ENCODE results near the gene CD14.

The CD14 gene

GRCh38 chr5:140633021-140633471 is at the start of gene CD14:
CD14 (minus strand) TSS chr5:140633175; CDS start chr5:140633071, 104 bp downstream.
- no peak for TF ChIP-seq GATA2 (IDR thresholded peaks at IDR 0.05; ENCODE audit: low read depth, low read length)

DNA sequence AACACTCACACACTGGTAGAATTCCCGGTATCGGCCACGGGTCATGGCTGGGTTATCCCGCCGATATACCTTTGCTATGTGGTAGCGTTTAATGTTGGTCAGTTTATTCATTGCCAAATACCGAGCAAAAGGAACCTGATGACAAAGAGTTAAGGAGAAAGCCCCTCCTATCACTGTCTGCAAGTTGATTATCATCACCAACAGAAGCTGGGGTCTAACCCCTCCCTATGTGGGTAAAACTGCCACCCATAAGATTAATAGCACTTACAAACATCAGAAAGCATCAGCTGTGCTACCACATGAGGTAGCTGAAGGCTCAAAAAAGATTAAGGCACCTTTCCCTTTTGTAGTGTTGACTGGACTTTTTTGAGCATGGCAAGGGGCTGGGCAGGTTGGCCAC is 46.0 kb upstream of the CD14 start:
- no peak for TF ChIP-seq GATA2 (IDR thresholded peaks at IDR 0.05; ENCODE audit: low read depth, low read length)
- TF ChIP-seq GATA3 (IDR thresholded peaks at IDR 0.05; ENCODE audit: low read depth, low read length) = no peak

DNA sequence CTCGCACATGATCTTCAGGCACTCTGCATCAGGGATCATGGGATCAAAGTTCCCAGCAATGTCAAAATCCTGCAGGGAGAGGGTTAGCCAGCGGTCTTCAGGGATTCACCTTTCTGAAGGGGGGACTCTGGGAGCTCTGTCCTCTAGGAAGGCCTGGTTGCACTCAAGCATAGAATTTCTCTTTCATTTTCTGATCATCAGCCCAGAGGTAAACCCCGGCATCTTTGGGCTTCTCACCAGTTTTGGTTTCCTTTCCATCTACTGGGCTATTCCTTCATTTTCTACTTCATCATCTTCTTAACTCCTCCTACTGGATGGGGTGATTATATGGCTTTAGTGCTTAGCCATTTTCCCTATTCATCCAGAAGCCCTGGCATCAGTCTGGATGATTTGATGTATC is 45.0 kb upstream of the CD14 start:
- TF ChIP-seq GATA2 (IDR thresholded peaks at IDR 0.05; ENCODE audit: low read depth, low read length) = no peak

GRCh38 chr5:140674629-140675028 is 41.7 kb upstream of the CD14 start:
- TF ChIP-seq GATA2 (IDR thresholded peaks at IDR 0.05; ENCODE audit: low read depth, low read length) = no peak
- TF ChIP-seq GATA3 (IDR thresholded peaks at IDR 0.05; ENCODE audit: low read depth, low read length) = no peak

DNA sequence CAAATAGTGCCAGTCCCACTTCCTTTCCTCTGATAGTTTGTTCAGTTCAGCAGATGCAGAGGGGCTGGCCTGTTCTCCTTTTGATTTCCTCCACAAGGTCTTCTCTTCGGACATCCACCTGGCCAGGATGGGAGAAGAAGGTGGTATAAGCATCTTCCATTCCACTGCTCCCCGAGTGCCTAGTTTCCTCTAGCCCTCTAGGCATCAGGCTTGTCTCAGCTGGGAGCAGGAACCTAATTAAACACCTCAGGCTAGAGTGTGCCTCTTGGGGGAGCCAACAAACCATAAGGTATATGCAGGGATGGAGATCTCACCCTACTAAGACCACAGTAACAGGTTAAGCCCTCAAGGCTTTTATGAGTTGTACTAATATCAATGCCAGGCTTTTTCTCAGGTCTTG is 41.2 kb upstream of the CD14 start:
- no peak for TF ChIP-seq GATA3 (IDR thresholded peaks at IDR 0.05; ENCODE audit: low read depth, low read length)
- TF ChIP-seq GATA2 (IDR thresholded peaks at IDR 0.05; ENCODE audit: low read depth, low read length) = no peak

- TF ChIP-seq GATA2 (IDR thresholded peaks at IDR 0.05; ENCODE audit: low read depth, low read length) (no peak), GATA3 (IDR thresholded peaks at IDR 0.05; ENCODE audit: low read depth, low read length) (no peak)
Measured at GRCh38 chr5:140673187-140673976, 40.4 kb upstream of the CD14 start, which contains the start of gene DND1. DND1 (minus strand) TSS chr5:140673576; CDS start chr5:140673542, 34 bp downstream.

DNA sequence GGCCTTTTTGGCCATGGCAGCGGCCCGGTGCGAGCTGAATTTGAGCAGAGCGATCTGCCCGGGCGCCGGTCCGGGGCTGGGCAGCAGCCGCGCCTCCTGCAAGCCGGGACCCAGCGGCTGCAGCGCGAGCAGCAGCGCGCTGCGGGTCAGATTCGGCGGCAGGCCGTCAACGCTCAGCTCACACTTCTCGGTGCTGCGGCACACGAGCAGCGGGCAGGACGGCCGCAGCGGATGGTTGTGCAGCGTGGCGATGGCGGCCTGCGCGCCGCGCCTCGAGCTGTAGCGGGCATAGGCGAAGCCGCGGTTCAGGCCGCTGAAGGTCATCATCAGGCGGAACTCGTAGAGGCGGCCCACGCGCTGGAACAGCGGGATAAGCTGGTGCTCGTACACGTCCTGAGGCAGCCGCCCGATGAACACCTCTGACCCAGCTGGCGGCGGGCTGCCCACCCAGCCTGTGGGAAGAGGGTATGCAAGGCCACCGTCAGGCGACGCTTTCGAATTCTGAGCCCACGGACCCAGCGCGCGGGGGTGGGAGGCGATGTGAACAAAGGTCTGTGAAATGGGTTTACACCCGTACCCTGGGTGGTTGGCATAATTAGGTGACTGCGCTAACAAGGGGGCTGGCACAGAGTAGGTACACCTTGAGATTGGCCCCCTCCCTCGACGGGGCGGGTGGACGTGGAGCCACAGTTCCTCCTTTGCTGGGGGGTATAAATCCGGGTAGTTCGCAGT is 39.6 kb upstream of the CD14 start:
- TF ChIP-seq GATA3 (IDR thresholded peaks at IDR 0.05; ENCODE audit: low read depth, low read length) (no peak), GATA2 (IDR thresholded peaks at IDR 0.05; ENCODE audit: low read depth, low read length) (no peak)

DNA sequence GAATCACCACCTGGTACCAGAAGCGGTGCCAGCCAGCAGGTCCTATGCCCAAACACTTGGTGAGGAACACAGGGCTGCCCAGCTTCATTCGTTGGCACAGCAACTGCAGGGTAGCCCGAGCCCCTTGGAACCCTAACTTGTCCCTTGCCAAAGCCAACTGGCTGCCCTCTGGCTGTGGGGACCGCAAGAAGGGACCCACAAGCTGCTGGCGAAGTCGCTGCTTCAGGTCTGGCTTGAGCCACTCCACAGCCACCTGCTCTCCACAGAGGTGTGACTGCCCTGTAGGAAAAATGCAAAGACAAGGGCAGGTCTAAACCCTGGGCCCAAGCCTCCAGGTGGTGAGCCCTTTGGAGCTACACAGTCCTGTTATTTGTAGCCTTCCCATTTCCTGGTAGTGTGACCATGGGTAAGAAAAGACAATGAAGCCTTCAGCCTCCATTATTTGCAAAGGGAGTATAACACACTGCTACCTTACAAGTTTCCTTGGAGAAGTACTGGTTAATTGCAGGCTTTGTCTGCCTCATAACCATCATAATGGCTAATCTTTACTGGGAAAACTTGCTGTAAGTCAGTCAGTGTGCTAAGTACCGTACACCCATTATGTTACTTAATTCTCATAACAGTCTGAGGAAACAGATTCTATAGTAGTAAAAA is 38.6 kb upstream of the CD14 start:
- TF ChIP-seq GATA3 (IDR thresholded peaks at IDR 0.05; ENCODE audit: low read depth, low read length) (no peak), GATA2 (IDR thresholded peaks at IDR 0.05; ENCODE audit: low read depth, low read length) (no peak)

DNA sequence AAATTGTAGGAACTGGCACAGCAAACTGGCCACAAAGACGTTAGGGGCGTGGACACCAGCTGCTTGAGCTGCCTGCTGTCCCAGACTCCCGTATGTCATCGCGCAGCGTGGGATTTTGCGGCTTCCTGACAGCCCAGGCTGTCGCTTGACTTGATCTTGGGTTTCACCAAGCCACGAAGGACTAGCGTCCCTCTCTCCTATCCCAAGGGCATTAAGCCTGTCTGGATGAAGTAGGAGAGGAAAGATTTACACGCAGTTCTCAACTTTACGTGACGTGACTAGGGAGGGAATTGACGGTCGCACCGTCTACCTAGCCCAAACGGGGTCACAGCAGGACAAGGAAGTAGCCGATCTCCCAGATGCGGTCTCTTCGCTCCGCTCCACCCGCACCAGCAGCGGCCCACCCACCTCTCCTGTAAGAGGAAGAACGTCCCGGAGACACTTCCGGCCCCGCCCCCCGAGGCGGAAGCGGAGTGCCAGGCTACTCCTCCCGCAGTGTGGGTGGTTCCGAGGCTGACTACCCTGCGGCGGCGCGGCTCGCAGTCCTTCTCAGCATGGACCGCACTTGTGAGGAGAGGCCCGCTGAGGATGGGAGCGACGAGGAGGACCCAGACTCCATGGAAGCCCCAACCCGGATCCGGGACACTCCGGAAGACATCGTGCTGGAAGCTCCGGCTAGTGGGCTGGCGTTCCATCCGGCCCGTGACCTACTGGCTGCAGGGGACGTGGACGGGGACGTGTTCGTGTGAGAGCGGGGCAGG is 31.6 kb upstream of the CD14 start, which contains the start of gene WDR55:
Gene WDR55, plus strand, starts transcription at position 546 of the 761 bp plus-strand sequence. Its CDS starts 9 bp downstream, at position 555.
- TF ChIP-seq GATA2 (IDR thresholded peaks at IDR 0.05; ENCODE audit: low read depth, low read length) (no peak), GATA3 (IDR thresholded peaks at IDR 0.05; ENCODE audit: low read depth, low read length) (no peak)

DNA sequence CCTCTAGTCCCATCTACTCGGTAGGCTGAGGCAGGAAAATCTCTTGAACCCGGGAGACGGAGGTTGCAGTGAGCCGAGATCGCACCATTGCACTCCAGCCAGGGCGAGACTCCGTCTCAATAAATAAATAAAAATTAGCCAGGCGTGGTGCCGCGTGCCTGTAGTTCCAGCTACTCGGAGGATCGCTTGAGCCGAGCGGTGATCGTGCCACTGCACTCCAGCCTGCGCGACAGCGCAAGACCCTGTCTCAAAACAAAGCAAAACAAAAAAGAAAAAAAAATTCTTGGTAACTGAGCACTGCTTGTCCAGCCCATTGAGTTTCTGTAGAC is 31.0 kb upstream of the CD14 start:
- TF ChIP-seq GATA3 (IDR thresholded peaks at IDR 0.05; ENCODE audit: low read depth, low read length) (no peak), GATA2 (IDR thresholded peaks at IDR 0.05; ENCODE audit: low read depth, low read length) (no peak)

- no peak for TF ChIP-seq GATA2 (IDR thresholded peaks at IDR 0.05; ENCODE audit: low read depth, low read length)
Measured at GRCh38 chr5:140658870-140659269, 25.9 kb upstream of the CD14 start.

DNA sequence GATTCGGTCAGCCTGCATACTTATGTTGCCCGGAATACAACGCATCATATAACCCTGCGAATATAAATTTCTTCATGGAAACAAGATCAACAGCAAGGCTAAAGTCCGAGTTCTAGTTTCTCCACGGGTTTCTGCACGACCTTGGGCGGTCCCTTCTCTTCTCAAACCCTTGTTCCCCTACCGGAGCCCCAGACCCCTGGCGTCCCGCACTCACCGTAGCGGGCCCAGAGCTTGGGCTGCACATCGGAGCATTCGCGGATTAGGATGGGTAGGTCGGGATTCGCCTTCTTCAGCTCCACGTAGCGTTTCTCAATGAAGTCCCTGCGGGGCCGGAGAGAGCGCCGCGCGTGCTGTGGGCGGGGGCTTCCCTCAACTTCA is 14.1 kb upstream of the CD14 start:
- TF ChIP-seq GATA2 (IDR thresholded peaks at IDR 0.05; ENCODE audit: low read depth, low read length) (no peak), GATA3 (IDR thresholded peaks at IDR 0.05; ENCODE audit: low read depth, low read length) (no peak)

DNA sequence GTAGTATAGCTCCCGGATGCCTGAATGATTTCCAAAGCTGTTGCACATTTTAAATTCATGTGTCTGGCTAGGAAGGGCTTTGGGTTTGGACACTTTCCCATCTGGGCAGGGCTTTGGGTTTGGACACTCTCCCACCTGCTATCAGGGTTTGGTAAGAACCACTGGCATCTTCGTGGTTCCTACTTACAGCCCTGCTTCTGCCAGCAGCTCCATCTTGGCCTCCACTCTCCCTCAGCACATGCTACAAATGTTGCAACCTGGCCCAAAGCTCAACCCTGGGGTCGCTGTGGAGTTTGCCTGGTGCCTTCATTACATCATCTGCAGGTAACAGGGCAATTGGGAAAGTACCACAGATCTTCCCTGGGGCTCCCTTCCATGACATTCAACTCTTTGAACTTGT is 9.7 kb upstream of the CD14 start:
- TF ChIP-seq GATA3 (IDR thresholded peaks at IDR 0.05; ENCODE audit: low read depth, low read length) = no peak
- no peak for TF ChIP-seq GATA2 (IDR thresholded peaks at IDR 0.05; ENCODE audit: low read depth, low read length)

DNA sequence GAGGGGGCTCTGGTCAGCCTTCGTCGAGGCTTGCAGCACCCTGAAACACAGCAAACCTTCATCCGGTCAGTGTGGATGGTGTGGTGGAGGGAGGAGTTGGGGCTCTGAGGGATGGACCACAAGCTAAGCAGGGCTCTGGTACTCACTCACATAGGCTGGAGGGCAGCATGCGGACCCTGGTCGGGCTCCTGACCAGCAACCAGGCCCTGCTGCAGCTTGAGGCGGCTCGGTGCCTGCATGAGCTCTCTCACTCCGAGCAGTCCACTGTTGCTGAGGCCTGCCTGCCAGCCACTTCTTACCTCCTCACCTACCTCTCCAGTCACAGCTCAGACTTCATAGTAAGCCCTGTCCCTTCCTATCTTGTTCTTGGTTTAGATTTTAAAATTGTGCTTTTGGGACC is 8.7 kb upstream of the CD14 start:
- no peak for TF ChIP-seq GATA3 (IDR thresholded peaks at IDR 0.05; ENCODE audit: low read depth, low read length)
- no peak for TF ChIP-seq GATA2 (IDR thresholded peaks at IDR 0.05; ENCODE audit: low read depth, low read length)
